HG02970 (cell line): ENCODE results near the gene SUFU.

ENCODE experiments used
- ATAC-seq: cut with Tn5 transposase; IDR thresholded peaks from one replicate; pipeline ENCODE4 v1.9.1; 2021; ENCODE audit warnings: mild to moderate bottlenecking, moderate library complexity, moderate number of reproducible peaks; ENCODE audit not compliant: unreplicated experiment, low FRiP score

SUFU gene

GRCh38 chr10:102682416-102682815 is 178.6 kb downstream of the SUFU start:
- no peak for ATAC-seq

GRCh38 chr10:102682981-102683380 is 179.2 kb downstream of the SUFU start:
- no peak for ATAC-seq
